DMS53 (cell line): ENCODE results near the gene GPR82.
"Not testable (repeated sequence)": the region's sequence is repeated elsewhere in the genome, so short reads cannot be mapped to it uniquely, and the experiment has no call there.

Source experiments
- DNase-seq: peaks from one replicate; lab custom pipeline; 2025; lab: John Stamatoyannopoulos, UW

The GPR82 gene, protein sequence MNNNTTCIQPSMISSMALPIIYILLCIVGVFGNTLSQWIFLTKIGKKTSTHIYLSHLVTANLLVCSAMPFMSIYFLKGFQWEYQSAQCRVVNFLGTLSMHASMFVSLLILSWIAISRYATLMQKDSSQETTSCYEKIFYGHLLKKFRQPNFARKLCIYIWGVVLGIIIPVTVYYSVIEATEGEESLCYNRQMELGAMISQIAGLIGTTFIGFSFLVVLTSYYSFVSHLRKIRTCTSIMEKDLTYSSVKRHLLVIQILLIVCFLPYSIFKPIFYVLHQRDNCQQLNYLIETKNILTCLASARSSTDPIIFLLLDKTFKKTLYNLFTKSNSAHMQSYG

DNA sequence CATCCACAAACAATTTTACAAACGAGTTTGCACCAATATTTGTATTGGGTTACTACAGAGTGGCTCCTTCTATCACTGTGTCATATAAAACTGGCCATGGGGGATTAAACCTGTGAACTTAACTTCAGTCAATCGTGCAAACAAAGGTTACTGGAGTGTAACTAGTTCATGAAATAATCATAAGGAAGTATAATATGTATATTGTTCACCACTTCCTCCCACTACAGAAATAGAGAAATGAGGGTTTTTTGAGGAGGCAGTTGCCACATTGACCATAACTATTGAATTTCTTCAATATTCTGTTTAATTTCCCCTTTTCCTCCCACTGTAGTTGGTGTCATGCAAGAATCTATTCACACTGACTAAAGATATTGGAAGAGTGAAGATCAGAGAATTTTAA, at the start of gene GPR82:
Gene GPR82 (plus strand): TSS at position 356 of the 400 bp plus-strand sequence. CDS start 2,846 bp downstream, outside the sequence.
- DNase-seq = no peak

- DNase-seq = not testable (repeated sequence)
Observed at GRCh38 chrX:41676361-41676760, 47.6 kb upstream of the GPR82 start.

DNA sequence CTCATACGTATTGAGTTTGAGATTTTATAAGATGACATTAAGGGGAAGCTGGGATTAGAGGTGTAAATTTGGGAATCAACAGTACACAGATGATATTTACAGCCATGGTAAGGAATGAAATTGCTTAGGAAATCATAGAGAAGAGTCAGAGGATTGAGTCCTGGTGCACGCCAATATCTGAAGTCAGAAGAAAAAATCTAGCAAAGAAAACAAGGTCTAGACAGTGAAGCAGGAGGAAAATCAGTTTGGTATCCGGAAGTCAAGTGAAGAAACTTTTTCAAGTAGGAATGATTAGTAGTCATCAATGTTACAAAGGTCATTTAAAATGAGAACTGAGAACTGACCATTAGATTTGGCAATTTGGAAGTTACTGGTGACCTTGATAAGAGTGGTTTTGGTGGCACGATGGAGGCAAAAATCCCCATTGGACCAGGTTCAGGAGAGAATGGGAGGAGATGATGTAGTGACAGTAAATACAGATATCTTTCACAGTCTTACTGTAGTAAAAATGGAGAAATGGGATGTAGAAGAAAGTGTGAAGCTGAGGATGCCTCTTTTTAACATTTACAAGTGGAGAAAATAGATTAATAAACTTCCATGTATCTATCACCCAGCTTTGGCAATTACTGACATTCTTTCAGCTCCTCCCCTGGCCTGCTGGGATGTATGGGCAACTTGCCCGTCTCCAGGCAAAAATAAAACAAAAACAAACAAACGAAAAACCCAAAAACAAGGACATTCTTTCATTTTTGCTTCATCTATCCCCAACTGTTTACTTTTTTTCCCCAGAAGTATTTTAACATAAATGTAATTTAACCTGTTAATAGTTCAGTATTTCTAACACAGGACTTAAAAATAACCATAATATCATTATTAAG, 46.6 kb upstream of the GPR82 start:
- no peak for DNase-seq

- no peak for DNase-seq
Observed at GRCh38 chrX:41684138-41684537, 39.8 kb upstream of the GPR82 start.

GRCh38 chrX:41684940-41685339, 39.0 kb upstream of the GPR82 start:
- DNase-seq = no peak

DNA sequence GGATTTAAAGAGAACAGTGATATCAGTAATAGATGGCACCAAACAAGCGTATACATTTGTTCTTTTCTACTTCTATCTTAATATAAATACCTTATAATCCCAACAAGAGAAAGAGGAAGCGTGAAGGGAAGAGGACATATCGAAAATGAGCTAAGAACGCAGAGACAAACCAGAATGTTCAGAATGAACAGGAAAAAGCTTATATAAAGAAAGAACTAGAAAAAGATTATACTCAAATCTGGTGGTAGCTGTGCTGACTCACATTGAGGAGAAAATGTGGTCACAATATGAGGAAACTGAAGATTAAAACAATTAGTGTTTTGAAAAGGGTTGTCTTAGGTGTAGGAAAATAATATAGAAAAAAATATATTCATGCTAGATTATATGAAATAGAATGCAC, 37.2 kb upstream of the GPR82 start:
- no peak for DNase-seq

DNA sequence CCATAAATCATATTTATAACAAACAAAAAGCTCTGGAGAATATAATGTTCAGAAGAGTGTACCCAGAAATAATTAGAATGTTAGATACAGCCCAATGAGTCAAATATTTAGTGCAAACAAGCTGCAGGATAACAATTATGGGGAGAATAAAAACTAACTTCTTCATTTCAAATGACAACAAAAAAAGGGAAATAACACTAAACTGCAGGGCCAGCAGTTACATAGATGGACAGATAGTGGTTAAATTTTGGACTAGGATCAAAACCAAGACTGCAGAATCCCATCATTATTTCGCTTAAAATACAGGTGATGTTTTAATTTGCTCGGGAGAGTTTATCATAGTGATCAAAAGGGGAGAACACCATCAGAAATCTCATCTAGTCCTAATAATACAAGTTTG, 35.8 kb upstream of the GPR82 start:
- no peak for DNase-seq

DNA sequence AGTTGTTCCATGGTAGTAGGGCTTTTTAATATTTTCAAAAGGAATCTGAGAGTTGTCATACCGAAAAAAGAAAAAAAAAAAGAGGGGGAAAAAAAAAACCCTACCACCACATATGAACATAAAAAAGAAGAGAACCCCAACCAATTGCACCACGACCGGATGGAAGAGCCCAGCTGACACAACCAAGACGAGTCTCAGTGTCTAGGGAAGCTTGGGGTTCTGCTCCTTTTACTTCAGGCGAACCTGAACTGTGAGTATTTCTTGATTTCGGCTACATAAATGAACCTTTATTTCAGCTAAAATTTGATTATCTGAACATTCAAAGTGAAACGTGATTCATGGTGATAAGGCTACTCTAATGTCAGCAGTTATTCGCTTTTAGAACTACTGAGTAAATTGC, 35.1 kb upstream of the GPR82 start, which contains the start of gene GPR34:
Gene GPR34 (plus strand): TSS at position 139 of the 400 bp plus-strand sequence. CDS start 6,661 bp downstream, outside the sequence.
- DNase-seq = no peak

DNA sequence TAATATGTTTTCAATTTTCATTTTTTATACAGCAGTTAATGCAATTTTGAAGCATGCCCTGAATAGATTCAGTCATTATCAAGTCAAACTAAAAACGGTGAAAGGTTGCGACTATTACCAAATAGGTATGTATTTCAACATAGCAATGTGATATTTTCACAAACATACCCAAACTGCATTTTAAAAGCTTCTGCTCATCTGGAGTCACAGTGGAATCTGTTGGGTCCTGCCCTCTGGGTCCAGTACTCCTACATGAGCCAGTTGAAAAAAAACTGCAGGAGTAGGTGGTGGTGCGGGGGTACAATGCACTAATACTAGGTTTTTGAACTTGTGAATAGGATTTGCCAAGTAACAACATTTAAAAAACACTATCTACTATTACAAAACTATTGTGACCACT, 34.3 kb upstream of the GPR82 start:
- no peak for DNase-seq

GRCh38 chrX:41692162-41692749, 31.7 kb upstream of the GPR82 start:
- no peak for DNase-seq

DNA sequence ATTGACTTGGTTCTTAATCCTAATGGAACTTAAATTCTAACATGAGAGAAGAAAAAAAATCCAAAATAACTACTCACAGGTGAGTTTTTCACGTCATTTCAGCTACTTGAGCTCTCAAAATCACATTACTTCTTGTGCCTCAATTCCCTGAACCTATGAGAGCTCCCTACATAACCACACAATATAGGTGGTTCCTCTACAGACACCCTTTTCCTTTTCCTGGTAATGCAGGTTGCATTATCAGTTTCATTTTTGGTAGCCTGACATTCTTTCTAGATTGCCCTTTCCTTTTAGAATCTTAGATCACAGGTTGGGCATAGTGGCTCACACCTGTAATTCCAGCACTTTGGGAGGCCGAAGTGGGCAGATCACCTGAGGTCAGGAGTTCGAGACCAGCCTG, 31.0 kb upstream of the GPR82 start:
- no peak for DNase-seq

DNA sequence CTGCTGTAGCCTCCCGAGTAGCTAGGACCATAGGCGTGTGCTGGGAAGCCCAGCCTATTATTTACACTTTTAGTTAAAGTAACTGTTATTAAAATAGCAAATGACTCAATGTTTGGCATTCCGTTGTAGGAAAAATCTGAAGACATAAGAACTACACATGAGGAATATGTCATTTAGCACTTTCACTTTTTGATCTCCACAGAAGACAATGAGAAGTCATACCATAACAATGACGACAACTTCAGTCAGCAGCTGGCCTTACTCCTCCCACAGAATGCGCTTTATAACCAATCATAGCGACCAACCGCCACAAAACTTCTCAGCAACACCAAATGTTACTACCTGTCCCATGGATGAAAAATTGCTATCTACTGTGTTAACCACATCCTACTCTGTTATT, 28.6 kb upstream of the GPR82 start:
- no peak for DNase-seq

- no peak for DNase-seq
Observed at GRCh38 chrX:41703574-41704029, 20.4 kb upstream of the GPR82 start.

DNA sequence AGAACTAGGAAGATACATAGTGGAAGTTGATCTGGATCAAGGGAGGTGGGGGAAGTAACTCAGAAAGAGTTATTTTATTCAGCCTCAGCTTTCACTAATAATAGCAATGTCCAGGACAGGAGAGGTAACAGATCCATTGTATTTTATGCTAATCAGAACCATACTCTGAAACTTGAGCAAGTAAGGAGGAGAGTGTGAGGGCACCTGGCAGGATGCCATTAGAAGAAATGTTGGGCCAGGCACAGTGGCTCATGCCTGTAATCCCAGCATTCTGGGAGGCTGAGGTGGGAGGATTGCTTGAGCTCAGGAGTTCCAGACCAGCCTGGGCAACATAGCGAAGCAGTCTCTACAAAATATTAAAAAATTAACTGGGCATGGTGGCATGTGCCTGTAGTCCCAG, 18.9 kb upstream of the GPR82 start:
- no peak for DNase-seq

- DNase-seq = no peak
Observed at GRCh38 chrX:41705680-41706374, 18.2 kb upstream of the GPR82 start.

- DNase-seq = no peak
Observed at GRCh38 chrX:41707218-41707617, 16.8 kb upstream of the GPR82 start.

- DNase-seq = no peak
Observed at GRCh38 chrX:41708486-41708885, 15.5 kb upstream of the GPR82 start.

GRCh38 chrX:41711021-41711667, 12.8 kb upstream of the GPR82 start:
- no peak for DNase-seq

- no peak for DNase-seq
Observed at GRCh38 chrX:41716222-41716621, 7.8 kb upstream of the GPR82 start.

DNA sequence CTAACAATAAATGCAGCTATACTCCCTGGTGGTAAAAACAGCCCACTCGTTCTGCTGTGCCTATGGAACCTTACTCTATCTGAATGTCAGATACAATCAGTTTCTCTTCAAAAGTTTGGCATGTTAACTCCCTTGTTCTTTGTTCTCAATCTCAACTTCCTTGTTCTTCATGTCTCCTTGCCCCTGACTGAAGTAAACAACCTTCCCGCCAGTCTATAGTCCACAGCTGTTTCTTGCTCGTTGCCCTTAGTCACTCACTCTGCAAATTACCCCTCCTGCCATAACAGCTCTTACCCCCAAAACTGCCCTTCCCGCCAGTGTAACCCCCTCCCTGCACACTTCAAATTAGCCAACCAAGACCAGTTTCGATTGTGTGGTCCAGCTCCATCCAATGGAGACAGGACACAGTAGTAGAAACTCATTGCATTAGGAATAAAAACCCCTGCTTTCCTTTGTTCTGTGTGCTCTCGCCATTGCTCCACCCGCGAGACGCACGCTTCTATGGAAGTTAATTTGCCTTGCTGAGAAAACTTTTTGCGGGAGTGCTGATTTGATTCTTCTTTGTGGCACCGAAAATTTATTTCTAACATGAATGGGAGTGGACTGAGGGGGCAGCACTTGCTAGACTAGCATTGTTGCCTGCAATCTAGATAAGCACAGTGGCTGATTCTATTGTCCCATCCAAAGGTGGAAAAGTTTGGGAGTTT, 7.1 kb upstream of the GPR82 start:
- DNase-seq = no peak
